Vagina (tissue), 2 donors: Measurements from ENCODE around the gene ADORA3.

Experiments
- CTCF ChIP-seq, 3 experiments: fragments of 450-650 bp in 2 of 3; fragments of 200-600 bp in 1 of 3; sonication (generic) in 1 of 3; IDR thresholded peaks; one replicate each; pipeline ENCODE4 v1.5.1; 2017 to 2019; ENCODE audit warnings: antibody characterized with exemption in 3 of 3, mild to moderate bottlenecking in 2 of 3, moderate library complexity in 2 of 3
- POLR2AphosphoS5 ChIP-seq, 2 donors: sonication (generic); formaldehyde crosslinking; IDR thresholded peaks; one replicate each; pipeline ENCODE4 v1.9.0; 2017; ENCODE audit warnings: antibody characterized with exemption in 2 of 2, mild to moderate bottlenecking in 2 of 2, low read depth in 1 of 2; ENCODE audit not compliant: insufficient read depth in 1 of 2

- no peak for TF ChIP-seq CTCF (IDR thresholded peaks at IDR 0.05)
- TF ChIP-seq POLR2AphosphoS5 (IDR thresholded peaks at IDR 0.05; ENCODE audit: insufficient read depth in 1 of 2, low read depth in 1 of 2) = no peak
Observed at GRCh38 chr1:111452581-111452980, 50.9 kb downstream of the ADORA3 start.
